ENCODE results near the gene GATA3.

The GATA3 gene

GRCh38 chr10:8112942-8113442 lies 58.5 kb downstream of the GATA3 start:
- H3K36me3 Mint-ChIP-seq (ENCODE audit: low read depth), result no peaks in the 10 kb centered on the region
- no peak overlapping the region for H3K4me3 Mint-ChIP-seq

GRCh38 chr10:8113616-8114015 lies 59.1 kb downstream of the GATA3 start:
- Mint-ChIP-seq H3K27ac (no peak overlapping the region), H3K4me3 (no peak overlapping the region), H3K27me3 (ENCODE audit: low read depth) (peaks cover 10% of the 10 kb centered on the region), H3K36me3 (ENCODE audit: low read depth) (no peaks in the 10 kb centered on the region), H3K4me1 (no peaks in the 10 kb centered on the region), H3K9me3 (no peaks in the 10 kb centered on the region)
- TF ChIP-seq CTCF (IDR thresholded peaks at IDR 0.05; ENCODE audit: unreplicated experiment in 3 of 3), result no peak

More at GRCh38 chr10:8112942-8113442, 58.5 kb downstream of the GATA3 start:
- Mint-ChIP-seq H3K4me1 (no peaks in the 10 kb centered on the region), H3K27ac (no peak overlapping the region), H3K9me3 (no peaks in the 10 kb centered on the region), H3K27me3 (ENCODE audit: low read depth) (peaks cover 6% of the 10 kb centered on the region)
- TF ChIP-seq CTCF (IDR thresholded peaks at IDR 0.05; ENCODE audit: unreplicated experiment in 3 of 3), result no peak

GRCh38 chr10:8114741-8115617 lies 60.5 kb downstream of the GATA3 start:
- Mint-ChIP-seq H3K27ac (no peak overlapping the region), H3K36me3 (ENCODE audit: low read depth) (no peaks in the 10 kb centered on the region), H3K9me3 (no peaks in the 10 kb centered on the region), H3K27me3 (ENCODE audit: low read depth) (peaks cover 4% of the 10 kb centered on the region), H3K4me3 (no peak overlapping the region), H3K4me1 (no peaks in the 10 kb centered on the region)
- no peak for TF ChIP-seq CTCF (IDR thresholded peaks at IDR 0.05; ENCODE audit: unreplicated experiment in 3 of 3)

- Mint-ChIP-seq H3K36me3 (ENCODE audit: low read depth) (no peaks in the 10 kb centered on the region), H3K4me3 (no peak overlapping the region), H3K9me3 (no peaks in the 10 kb centered on the region), H3K27me3 (ENCODE audit: low read depth) (peaks cover 4% of the 10 kb centered on the region), H3K27ac (no peak overlapping the region), H3K4me1 (no peaks in the 10 kb centered on the region)
- TF ChIP-seq CTCF (IDR thresholded peaks at IDR 0.05; ENCODE audit: unreplicated experiment in 3 of 3), result no peak
Measured at GRCh38 chr10:8115618-8115980, 61.1 kb downstream of the GATA3 start.

GRCh38 chr10:8116474-8116873 lies 62.0 kb downstream of the GATA3 start:
- Mint-ChIP-seq H3K4me3 (no peak overlapping the region), H3K4me1 (no peaks in the 10 kb centered on the region), H3K27me3 (ENCODE audit: low read depth) (peaks cover 4% of the 10 kb centered on the region), H3K27ac (no peak overlapping the region), H3K36me3 (ENCODE audit: low read depth) (no peaks in the 10 kb centered on the region), H3K9me3 (no peaks in the 10 kb centered on the region)
- no peak for TF ChIP-seq CTCF (IDR thresholded peaks at IDR 0.05; ENCODE audit: unreplicated experiment in 3 of 3)
